GM21717 (cell line): ENCODE results near the gene YY1.

ENCODE experiments used
- ATAC-seq: cut with Tn5 transposase; IDR thresholded peaks from one replicate; pipeline ENCODE4 v1.9.1; 2021; ENCODE audit warnings: mild to moderate bottlenecking, moderate library complexity; ENCODE audit not compliant: unreplicated experiment

The YY1 gene

DNA sequence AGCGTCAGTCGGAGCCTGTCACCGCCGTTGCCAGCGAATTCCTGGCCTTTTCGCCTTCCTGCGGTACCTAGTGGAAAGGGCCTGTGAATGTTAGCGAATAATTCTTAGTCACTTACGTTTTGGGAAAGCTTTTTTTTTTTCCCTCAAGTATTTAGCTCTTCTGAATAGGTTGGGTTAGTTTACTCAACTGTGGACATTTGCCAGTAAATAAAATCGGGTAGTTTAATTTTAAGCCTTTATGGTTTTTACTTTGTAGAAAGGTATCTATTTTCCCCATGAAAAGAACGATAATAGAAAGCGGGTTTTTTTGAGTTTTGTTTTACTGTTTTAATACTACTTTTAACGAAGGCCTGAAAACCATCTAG lies 1.7 kb downstream of the YY1 start:
- ATAC-seq = no peak

DNA sequence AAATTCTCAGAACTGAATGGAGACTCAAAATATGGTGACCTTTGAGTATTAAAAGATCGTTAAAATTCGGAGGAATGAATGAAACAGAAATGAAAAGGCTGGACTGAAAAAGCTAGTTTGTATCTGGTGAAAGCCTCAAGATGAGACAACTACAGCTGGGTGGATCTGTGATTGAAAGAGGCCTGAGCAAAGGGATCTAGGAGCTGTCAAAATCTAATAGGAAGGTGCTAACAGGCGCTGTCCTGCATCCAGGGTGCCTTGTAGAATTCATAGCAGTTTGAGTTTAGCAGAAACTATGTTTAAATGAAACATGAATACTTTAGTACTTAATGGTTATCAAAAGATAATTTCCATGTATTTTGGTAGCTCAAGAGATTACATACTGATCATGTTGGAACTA lies 2.3 kb downstream of the YY1 start:
- no peak for ATAC-seq

DNA sequence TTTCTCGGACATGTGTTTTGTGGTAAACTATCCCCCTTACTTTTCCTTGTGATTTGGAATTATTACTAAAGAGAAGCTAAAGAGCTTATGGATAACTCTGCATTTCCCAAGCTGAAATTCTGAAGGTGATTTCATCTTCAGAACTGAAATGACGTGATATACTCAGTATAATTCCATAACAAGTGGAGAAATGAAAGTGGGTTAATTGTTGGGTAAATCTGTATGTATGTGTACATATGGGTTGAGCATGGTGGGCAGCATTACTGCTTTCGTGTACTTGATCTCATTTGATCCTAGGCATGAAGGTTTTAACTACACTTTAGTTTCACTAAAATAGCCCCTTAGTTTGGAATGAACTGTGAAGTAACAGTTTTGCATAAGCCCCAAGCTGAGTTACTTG lies 4.1 kb downstream of the YY1 start:
- no peak for ATAC-seq

DNA sequence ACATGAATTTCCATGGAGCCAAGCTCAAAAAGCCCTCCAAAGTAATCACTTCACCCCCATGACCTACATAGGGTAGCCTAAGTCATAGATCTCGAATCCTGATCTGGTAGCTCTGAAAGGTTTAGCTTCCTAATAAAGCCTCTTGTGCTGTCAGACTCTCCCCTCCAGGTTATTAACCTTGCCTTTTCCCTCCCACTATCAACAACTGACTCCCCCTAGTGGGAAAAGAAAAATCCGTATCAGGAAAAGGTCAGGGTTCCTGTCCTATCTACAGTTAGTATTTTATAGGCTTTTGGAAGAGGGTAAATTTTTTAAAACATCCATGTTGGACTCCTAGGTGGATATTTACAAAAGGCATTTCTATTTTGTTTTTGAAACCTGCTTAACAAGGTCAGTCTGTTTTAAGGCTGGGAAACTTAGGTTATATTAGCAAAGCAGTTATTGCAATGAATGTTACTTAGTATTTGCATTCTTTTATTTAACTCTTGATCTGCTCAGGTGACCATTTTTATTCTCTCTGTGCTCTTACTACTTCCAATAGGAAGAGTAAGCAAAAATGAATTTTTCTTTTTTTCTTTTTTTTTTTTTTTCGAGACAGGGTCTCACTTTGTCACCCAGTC lies 8.0 kb downstream of the YY1 start:
- no peak for ATAC-seq

DNA sequence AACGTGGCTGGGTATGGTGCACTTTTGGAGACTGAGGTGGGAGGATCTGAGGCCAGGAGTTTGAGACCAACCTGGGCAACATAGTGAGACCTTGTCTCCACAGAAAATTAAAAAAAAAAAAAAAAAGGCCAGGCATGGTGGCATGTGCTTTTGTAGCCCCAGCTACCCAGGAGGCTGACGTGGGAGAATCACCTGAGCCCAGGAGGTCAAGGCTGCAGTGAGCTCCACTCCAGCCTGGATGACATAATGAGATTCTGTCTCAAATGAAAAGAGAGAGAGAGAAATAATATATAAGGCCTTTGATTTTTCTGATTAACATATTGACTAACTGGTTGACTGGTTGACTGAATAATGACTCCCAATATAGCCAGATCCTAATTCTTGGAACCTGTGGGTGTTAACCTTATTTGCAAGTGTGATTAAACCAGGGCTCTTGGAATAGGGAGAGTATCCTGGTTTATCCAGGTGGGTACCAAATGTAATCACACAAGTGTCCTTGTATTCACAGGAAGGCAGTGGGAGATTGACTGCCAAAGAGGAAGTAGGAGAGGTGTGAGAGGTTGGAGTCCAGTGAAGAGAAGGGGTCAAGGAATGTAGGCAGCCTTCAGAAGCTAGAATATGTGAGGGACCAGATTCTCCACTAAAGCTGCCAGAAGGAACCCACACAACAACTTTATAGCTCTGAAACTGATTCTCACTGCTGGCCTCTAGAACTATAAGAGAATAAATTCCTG lies 12.0 kb downstream of the YY1 start:
- no peak for ATAC-seq

DNA sequence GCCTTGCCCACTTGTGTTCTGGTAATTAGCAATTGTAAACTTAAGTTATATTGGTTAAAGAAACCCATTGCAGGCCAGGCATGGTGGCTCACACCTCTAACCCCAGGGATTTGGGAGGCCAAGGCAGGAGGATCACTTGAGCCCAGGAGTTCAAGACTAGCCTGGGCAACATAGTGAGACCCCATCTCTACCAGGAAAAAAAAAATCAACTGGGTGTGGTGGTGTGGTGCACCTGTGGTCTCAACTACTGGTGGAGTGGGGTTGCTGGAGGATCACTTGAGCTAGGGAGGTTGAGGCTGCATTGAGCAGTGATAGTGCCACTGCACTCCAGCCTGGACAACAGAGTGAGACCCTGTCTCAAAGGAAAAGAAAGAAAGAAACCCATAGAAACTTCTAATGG lies 13.7 kb downstream of the YY1 start:
- no peak for ATAC-seq

DNA sequence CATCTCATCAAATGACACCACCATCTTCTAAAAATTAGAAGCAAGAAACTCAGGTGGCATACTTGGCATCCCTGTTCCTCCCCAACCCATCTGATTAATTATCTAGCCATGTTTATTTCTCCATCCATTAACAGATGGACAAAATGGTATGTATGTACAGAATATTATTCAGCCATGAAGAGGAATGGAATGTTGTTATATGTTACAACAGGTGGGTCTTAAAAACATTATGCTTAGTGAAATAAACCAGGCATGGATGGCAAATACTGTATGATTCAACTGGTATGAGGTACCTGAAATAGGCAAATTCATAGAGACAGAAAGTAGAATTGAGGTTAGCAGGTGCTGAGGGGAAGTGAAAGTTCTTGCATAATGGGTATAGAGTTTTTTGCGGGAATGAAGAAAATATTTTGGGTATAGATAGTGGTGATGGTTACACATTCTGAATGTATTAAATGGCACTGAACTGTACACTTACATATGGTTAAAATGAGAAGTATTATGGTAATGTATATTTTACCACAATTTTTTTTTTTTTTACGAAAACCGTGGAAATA lies 17.5 kb downstream of the YY1 start:
- peak; percentile 75 for ATAC-seq

DNA sequence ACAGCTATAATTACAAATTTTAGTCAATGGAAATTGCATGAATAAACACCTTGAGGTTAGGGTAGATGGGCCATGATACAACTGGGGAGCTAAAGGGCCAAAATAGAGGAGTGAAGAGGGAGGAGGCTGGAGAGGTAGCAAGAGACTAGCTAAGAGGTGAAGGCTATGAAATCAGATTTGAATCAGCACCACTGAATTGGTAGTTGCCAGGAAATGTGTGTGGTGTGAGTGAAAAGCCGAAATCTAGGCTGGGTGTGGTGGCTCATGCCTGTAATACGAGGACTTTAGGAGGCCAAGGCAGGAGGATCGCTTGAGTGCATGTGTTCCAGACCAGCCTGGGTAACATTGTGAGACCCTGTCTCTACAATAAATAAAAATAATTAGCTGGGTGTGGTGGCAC lies 22.7 kb downstream of the YY1 start:
- ATAC-seq = peak; percentile 67

DNA sequence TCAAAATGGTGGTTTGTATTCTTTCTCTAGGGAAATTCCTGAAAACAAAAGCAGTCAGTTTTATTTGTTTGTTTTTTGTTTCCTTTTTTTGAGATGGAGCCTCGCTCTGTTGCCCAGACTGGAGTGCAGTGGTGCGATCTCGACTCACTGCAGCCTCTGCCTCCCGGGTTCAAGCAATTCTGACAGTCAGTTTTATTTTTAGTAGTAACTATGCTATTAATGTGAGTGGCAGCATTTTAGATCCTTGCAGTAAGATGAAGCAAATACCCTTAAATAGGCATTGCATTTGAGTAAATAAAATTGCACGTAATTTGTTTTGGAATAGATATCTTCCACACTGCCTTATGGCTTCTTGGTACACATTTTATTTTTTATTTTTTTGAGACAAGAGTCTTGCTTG lies 23.6 kb downstream of the YY1 start:
- no peak for ATAC-seq

DNA sequence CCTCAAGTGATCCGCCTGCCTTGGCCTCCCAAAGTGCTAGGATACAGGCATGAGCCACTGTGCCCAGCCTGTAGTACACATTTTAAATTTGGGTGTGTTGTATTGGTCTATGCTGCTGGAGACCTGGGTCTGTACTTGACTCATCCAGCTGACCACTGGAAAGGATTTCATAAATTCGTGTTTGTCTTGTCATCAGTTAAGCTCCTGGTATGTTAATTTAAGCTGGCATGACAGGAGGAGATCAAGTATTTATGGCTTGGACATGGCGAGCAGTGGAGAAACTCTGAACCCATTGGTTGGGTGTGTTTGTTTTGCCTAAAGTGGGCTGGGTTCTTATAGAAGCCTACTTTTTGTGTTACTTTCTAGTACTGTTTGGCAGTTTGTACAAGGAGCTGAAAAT lies 24.2 kb downstream of the YY1 start:
- no peak for ATAC-seq

DNA sequence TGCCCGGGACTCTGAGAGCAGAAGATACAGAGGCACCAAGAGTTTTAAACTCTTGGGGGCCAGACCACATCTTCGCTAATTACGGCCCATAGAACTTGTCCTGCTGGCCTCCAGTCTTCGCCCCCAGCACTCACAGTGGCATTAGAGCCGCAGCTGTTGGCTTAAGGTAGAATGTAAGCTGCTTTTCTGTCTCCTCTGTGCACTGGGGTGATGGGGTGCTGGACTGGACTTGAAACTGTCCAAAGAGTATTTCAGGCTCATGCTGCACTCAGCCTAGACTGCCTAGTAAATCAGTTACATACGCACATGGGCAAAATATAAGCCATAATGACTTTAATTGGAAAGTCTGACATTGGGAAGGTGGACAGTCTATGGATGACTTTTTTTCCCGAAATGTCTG lies 29.0 kb downstream of the YY1 start:
- no peak for ATAC-seq

DNA sequence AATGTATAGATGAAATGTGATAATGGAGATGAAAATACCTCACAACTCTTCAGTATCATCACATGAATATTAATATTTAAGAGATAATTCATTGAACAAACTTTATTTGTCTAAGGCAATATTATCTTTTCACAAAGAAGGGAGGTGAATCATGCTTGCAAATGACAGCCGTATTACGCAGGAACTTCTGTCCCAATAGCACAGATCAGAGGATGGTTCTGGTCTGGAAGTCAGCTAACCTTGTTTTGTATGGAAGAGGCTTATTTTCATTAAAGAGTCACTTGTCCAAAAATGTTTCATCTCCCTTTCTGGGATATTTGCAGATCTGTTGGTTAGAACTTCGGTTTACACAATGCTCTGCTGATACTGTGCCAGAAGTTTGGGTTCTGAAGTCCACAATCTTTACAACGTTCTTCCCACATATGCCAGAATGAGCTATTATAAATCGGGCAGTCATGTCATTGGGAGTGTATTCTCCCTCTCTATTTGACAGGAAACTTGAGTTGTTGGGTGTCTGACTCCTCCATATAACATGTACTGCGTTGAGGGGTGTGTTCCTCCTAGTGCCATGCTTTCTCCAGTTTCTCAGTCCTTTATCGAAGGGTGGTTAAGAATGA lies 29.8 kb downstream of the YY1 start:
- no peak for ATAC-seq

DNA sequence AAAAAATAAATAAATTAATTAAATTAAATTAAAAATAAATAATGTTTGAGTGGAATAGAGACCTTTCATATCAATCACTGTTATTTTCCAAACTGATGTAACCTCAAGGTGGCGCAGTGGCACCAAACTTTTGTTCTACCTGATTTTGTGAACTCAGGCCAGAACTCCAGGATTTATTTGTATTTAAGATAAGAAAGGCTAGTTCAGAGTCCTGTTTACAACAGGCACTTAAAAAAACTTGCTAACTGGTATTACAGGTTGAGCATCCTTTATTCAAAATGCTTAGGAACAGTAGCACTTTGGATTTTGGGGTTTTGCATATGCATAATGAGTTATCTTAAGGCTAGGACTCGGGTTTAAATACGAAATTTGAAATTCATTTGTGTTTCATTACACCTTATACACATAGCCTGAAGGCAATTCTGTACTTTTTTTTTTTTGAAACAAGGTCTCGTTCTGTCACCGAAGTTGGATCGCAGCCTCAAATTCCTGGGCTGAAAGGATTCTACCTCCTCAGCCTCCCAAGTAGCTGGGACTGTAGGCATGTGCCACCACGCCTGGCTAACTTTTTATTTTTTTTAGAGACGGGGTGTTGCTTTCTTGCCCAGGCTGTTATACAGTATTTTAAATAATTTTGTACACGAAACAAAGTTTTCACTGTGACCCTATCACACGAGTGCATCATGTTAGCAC lies 32.4 kb downstream of the YY1 start:
- ATAC-seq = no peak

DNA sequence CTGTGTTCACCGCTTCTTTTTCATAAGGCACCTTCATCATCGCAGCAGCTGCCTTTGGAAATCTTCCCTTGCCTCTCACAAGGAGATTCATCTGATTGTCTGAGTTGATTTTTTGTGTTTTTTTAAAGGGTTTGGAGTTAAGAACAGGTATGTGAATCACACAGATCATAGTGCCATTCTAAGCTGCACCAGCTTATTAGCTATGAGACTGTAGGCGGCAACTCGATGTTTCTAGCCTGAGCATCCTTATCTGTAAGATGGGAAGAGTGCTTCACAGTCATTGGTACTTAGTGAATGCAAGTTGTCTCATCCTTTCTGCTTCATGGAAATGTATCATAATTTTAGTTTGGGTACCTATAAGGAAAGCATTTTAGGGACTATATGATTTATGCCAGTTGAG lies 35.3 kb downstream of the YY1 start:
- no peak for ATAC-seq

DNA sequence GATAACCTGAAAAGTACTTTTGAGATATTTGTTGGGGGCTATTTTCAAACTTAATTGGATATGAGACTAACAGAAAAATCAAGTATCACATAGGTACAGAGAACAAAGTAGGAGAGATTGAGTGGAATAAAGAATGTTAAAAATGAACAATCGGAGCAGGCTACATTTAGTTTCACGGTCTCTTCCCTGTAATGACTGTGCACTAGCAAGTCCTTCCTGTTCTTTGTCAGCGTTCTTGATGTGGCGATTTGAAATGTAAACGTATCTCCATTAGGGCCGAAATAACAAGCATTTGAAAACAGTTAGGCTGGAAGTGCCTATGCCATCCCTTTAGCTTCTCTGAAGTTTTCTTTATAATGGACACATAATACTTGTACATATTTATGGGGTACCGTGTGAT lies 36.3 kb downstream of the YY1 start:
- no peak for ATAC-seq

DNA sequence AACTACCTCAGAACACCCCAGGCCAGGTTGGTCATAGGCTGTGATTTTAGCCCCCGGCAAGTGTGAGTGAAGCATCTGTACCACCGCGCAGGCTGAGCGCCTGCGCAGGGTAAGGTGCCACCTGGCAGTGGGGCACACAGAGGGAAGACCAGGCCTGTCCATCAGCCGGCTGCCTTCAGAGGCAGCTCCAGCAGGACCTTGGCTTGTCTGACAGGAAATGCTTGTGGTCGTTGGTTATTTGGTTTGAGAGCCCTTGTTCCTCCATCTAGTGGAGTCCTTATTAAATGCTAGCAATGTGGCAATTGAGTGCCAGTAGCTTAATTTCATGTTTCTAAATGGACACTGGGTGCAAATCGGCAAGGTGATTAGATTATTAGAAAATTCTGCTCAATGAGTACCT lies 39.8 kb downstream of the YY1 start:
- ATAC-seq = no peak

DNA sequence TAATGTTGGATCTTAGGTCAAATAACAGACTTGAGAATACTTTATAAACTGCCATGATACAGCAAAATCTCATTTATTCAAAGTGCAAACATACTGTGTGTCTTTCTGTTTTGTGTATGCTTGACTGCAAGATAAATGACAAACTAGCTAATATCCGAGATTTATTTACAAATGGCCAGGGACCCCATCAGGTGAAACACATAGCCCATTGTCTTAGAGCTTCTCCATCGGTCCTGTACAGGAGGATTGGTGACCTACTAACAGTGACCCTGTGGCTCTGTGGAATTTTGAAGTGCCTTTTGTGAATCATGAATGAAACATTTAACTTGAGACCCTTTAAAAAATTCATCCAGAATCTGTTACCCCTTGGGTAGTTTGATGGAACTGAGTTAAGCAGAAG lies 40.2 kb downstream of the YY1 start:
- ATAC-seq = no peak

DNA sequence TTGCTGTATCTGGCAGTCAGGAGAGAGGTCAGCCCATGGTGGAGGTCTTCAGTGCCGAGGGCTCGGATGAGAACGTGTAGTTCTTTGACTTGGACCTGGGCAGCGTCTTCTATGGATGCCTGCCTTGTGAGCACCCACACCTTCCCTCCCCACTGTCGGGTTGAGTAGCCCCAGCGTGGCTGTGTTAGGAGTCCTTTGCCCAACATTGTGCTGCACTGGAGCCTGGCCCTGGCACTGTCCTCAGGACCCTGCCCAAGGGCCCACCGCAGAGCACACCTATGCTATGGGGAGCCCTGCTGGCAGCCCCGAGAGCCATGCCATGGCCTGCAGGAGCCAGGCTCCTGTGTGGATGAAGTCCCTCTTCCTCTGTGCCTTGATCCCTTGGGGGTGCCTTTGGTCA lies 40.6 kb downstream of the YY1 start:
- ATAC-seq = no peak

DNA sequence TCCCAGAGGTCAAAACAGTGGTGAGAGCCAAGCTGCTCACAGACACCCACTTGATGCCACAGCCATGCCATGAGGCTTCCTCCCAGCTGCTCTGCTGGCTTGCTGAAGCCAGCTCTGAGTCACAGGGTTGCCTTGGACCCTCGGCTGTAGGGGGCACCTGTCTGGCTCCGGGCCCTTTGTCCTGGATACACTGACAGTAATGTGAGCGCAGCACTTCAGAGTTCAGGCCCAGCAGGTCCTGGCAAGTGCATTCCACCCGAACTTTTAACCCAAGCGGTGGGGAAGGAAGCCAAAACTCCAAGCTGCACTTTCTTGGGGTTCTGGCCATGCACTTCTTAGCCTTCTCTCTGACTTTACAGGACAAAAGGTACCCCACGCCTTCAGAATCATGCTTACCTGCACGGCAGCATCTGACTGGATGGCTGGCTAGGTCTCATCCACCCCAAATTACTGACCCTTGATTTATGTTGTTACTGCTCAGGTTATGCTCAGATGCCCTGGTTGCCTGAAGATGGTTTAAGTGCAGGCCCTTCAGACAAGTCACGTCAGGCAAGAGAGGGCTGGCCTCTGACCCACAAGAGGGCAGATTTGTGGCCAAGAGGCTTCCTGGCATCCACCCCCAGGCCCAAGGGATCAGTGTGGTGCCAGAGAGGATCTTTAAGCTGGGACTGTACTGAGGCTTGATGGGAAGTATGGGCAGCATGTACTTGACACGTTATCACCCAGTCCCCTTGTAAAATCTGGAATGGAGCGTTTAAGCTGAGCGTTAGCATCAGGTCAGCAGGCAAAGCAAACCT lies 42.5 kb downstream of the YY1 start:
- no peak for ATAC-seq

DNA sequence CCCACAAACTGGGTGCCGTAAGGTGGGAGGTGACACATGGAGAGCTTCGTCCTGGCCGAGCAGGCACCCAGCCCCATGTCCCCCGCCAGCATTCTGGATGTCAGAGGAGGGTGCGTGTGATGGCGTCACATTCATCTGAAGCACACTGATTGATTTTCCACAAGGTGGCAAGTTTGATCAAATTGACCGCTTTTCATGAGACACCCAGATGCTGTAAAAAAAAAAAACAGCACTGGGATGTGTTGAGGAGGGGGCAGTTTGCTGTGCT lies 43.1 kb downstream of the YY1 start:
- ATAC-seq = no peak

DNA sequence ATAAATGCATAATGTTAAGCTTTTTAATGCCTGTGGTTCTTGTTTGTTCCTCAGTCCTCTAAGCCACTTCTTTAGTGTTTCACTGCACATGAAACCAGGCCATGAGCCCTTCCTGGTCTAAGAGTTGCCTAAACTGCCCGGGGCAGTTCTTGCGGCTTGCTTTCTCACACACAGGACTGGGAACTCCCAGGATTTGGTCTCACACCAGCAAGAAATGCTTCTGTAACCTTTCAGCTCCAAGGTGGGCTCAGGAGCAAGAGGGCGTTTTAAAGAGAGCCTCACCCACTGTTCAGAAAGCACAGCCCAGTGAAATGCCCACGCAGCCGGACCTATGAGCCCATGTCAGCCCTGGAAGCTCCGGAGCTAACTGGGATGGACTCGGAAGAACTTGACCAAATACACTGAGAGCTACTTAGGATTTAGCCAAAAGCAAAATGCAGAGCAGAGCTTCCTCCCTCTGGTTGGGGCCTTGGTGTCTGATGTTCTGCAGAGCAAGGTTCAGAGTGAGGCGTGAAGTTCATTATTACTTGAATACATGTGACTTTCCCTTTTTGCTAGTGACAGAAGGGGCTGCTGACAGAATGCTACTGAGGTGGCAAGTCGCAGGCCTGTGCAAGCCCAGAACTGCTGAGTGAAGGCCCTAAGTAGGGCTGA lies 43.9 kb downstream of the YY1 start:
- no peak for ATAC-seq
